IMR-90 (cell line): Measurements from ENCODE around the gene RTP5. TPM values are rescaled to one million over a fixed set of nuclear protein-coding genes. Genes with fewer than 3 reads are reported as not detected.

Experiments used
- ATAC-seq: fragments of 200-7000 bp; cut with Tn5 transposase; 2 replicates; pipeline ENCODE4 v1.9.1; 2020; ENCODE audit warnings: low read depth, mild to moderate bottlenecking, moderate library complexity
- BruUV-seq: library from RNA; stranded (reverse); fragments of 400-500 nt; replicated peaks from 2 replicates; lab custom pipeline; 2021; lab: Mats Ljungman, UMichigan
- CTCF ChIA-PET: fragments of 300-600 bp; formaldehyde crosslinking; extraction: SDS; loops from one replicate; lab custom pipeline; 2021; ENCODE audit warnings: antibody characterized with exemption; lab: Yijun Ruan, JAX
- POLR2A ChIA-PET: fragments of 300-600 bp; sonication (Branson Sonifier 250); formaldehyde crosslinking; loops from one replicate; lab custom pipeline; 2022; ENCODE audit warnings: antibody characterized with exemption; ENCODE audit not compliant: unreplicated experiment; lab: Charles Lee
- DNase-seq: peaks from one replicate; pipeline ENCODE4 v3.0.0; 2013
- H2AFZ ChIP-seq: replicated peaks from 2 replicates; pipeline ENCODE3; 2013; ENCODE audit warnings: low read length, mild to moderate bottlenecking; ENCODE audit not compliant: poor library complexity
- H2AK5ac ChIP-seq: 2 replicates; pipeline ENCODE4 v1.6.1; 2013; ENCODE audit warnings: low read depth, low read length, inconsistent platforms
- H2AK9ac ChIP-seq: replicated peaks from 2 replicates; pipeline ENCODE3; 2013; ENCODE audit warnings: mild to moderate bottlenecking, low read depth, low read length, moderate library complexity; ENCODE audit not compliant: poor library complexity
- H2BK120ac ChIP-seq: 2 replicates; pipeline ENCODE4 v1.6.1; 2013; ENCODE audit warnings: low read depth, low read length, inconsistent platforms
- H2BK15ac ChIP-seq: 3 replicates; pipeline ENCODE4 v1.6.1; 2013; ENCODE audit warnings: low read depth, low read length, inconsistent platforms
- H2BK20ac ChIP-seq: 2 replicates; pipeline ENCODE4 v1.6.1; 2013; ENCODE audit warnings: low read depth, mild to moderate bottlenecking, inconsistent platforms, low read length, moderate library complexity
- H2BK5ac ChIP-seq: 2 replicates; pipeline ENCODE4 v1.6.1; 2013; ENCODE audit warnings: mild to moderate bottlenecking, low read depth, low read length, inconsistent platforms; ENCODE audit not compliant: poor library complexity, severe bottlenecking
- H3K14ac ChIP-seq: replicated peaks from 2 replicates; pipeline ENCODE4 v1.6.1; 2013; ENCODE audit warnings: low read depth, low read length, inconsistent platforms
- H3K18ac ChIP-seq: 2 replicates; pipeline ENCODE4 v1.6.1; 2013; ENCODE audit warnings: low read depth, low read length, control low read depth
- H3K23ac ChIP-seq: 2 replicates; pipeline ENCODE4 v1.6.1; 2013; ENCODE audit warnings: low read depth, low read length, inconsistent platforms
- H3K27ac ChIP-seq: 2 replicates; pipeline ENCODE4 v1.5.1; 2013; ENCODE audit warnings: mild to moderate bottlenecking, control low read depth, low read length; ENCODE audit not compliant: insufficient read depth
- H3K27me3 ChIP-seq: 2 replicates; pipeline ENCODE4 v1.6.1; 2013; ENCODE audit warnings: low read length; ENCODE audit not compliant: control insufficient read depth, insufficient read depth
- H3K36me3 ChIP-seq: 2 replicates; pipeline ENCODE4 v1.6.1; 2013; ENCODE audit warnings: low read length, mixed read lengths; ENCODE audit not compliant: control insufficient read depth, insufficient read depth
- H3K4ac ChIP-seq: 2 replicates; pipeline ENCODE4 v1.6.1; 2013; ENCODE audit warnings: low read depth, low read length, inconsistent platforms
- H3K4me1 ChIP-seq: 2 replicates; pipeline ENCODE4 v1.6.1; 2013; ENCODE audit warnings: low read length, mixed read lengths; ENCODE audit not compliant: control insufficient read depth, insufficient read depth
- H3K4me2 ChIP-seq: 2 replicates; pipeline ENCODE4 v1.6.1; 2013; ENCODE audit warnings: low read depth, mild to moderate bottlenecking, control low read depth, low read length, moderate library complexity
- H3K4me3 ChIP-seq: 2 replicates; pipeline ENCODE4 v1.5.1; 2013; ENCODE audit warnings: low read depth, mild to moderate bottlenecking, control low read depth, low read length, moderate library complexity; ENCODE audit not compliant: insufficient read depth
- H3K56ac ChIP-seq: 2 replicates; pipeline ENCODE4 v1.6.1; 2013; ENCODE audit warnings: low read length, inconsistent platforms; ENCODE audit not compliant: insufficient read depth; ENCODE audit errors: extremely low read depth
- H3K79me1 ChIP-seq, 2 experiments: 2 replicates each; pipeline ENCODE4 v1.6.1; 2013; ENCODE audit warnings: low read length in 2 of 2, inconsistent platforms in 1 of 2, low read depth in 1 of 2
- H3K9ac ChIP-seq: 2 replicates; pipeline ENCODE4 v1.6.1; 2013; ENCODE audit warnings: low read depth, low read length, control low read depth
- H3K9me1 ChIP-seq: 2 replicates; pipeline ENCODE4 v1.6.1; 2013; ENCODE audit warnings: low read length, inconsistent platforms; ENCODE audit not compliant: insufficient read depth
- H3K9me3 ChIP-seq: 2 replicates; pipeline ENCODE4 v1.6.1; 2013; ENCODE audit warnings: low read length; ENCODE audit not compliant: control insufficient read depth, insufficient read depth
- H4K20me1 ChIP-seq: 2 replicates; pipeline ENCODE4 v1.6.1; 2013; ENCODE audit warnings: low read length, inconsistent platforms; ENCODE audit not compliant: insufficient read depth
- H4K5ac ChIP-seq: 2 replicates; pipeline ENCODE4 v1.6.1; 2013; ENCODE audit warnings: mild to moderate bottlenecking, low read depth, low read length, control low read depth
- H4K8ac ChIP-seq, 2 experiments: 2 replicates each; pipeline ENCODE4 v1.6.1; 2013; ENCODE audit warnings: low read depth in 2 of 2, low read length in 2 of 2, control low read depth in 1 of 2, inconsistent platforms in 1 of 2
- H4K91ac ChIP-seq: 2 replicates; pipeline ENCODE4 v1.6.1; 2013; ENCODE audit warnings: low read depth, low read length, inconsistent platforms; ENCODE audit not compliant: insufficient read depth
- BHLHE40 ChIP-seq: fragments of 150-350 bp; IDR thresholded peaks from 2 replicates; pipeline ENCODE4 v1.6.1; 2016; ENCODE audit warnings: mild to moderate bottlenecking, low read depth, low read length
- CEBPB ChIP-seq: IDR thresholded peaks from 2 replicates; pipeline ENCODE4 v1.6.1; 2012; ENCODE audit warnings: low read depth, low read length, improper control_type of control experiment
- ELK1 ChIP-seq: fragments of 150-350 bp; IDR thresholded peaks from 2 replicates; pipeline ENCODE4 v1.6.1; 2016; ENCODE audit warnings: low read depth, mild to moderate bottlenecking, low read length, moderate library complexity, borderline replicate concordance
- FOS ChIP-seq: fragments of 150-350 bp; IDR thresholded peaks from 2 replicates; pipeline ENCODE4 v1.6.1; 2016; ENCODE audit warnings: low read depth, low read length
- MAFK ChIP-seq: IDR thresholded peaks from 2 replicates; pipeline ENCODE4 v1.6.1; 2012; ENCODE audit warnings: low read depth, low read length, improper control_type of control experiment
- NFE2L2 ChIP-seq: fragments of 150-350 bp; IDR thresholded peaks from 2 replicates; pipeline ENCODE4 v1.6.1; 2016; ENCODE audit warnings: low read depth, mild to moderate bottlenecking, low read length
- POLR2A ChIP-seq: IDR thresholded peaks from 2 replicates; pipeline ENCODE4 v1.6.1; 2012; ENCODE audit warnings: mild to moderate bottlenecking, low read depth, low read length
- RAD21 ChIP-seq: IDR thresholded peaks from 2 replicates; pipeline ENCODE4 v1.6.1; 2012; ENCODE audit warnings: low read length, improper control_type of control experiment
- RCOR1 ChIP-seq: IDR thresholded peaks from 2 replicates; pipeline ENCODE4 v1.6.1; 2012; ENCODE audit warnings: mild to moderate bottlenecking, low read length, improper control_type of control experiment; ENCODE audit not compliant: insufficient replicate concordance
- RFX5 ChIP-seq: IDR thresholded peaks from 2 replicates; pipeline ENCODE4 v1.8.0; 2012; ENCODE audit warnings: low read depth, mild to moderate bottlenecking, low read length, moderate library complexity
- WGBS, 2 experiments: methylation state at CpG; one replicate each; pipeline versions ENCODE4 v1.1.5 to v1.1.7; 2013; ENCODE audit warnings: missing lambda C conversion rate in 2 of 2; ENCODE audit not compliant: insufficient read length in 1 of 2; ENCODE audit errors: extremely low coverage in 2 of 2; 5-methylcytosine and 5-hydroxymethylcytosine counted together
- dilution Hi-C: fragments of 300-500 bp; cut with HindIII; formaldehyde crosslinking; loops from one replicate; pipeline ENCODE4 v1.14.3; 2018; ENCODE audit warnings: low sequenced_read_pairs; ENCODE audit not compliant: unreplicated experiment
- in situ Hi-C: fragments of 300-500 bp; cut with MboI; formaldehyde crosslinking; loops from 3 replicates; pipeline ENCODE4 v1.14.3; 2019; ENCODE audit warnings: low sequenced_read_pairs, inconsistent platforms, mixed read lengths
- intact Hi-C: fragments of 100-400 bp; cut with micrococcal nuclease; formaldehyde crosslinking; loops from 2 replicates; pipeline ENCODE4 v1.10.0; 2022
- polyA plus RNA-seq, 3 experiments: library from polyadenylated mRNA; depleted of rRNA; stranded (reverse); fragments of >200 nt; gene quantifications; 2 replicates each; pipeline ENCODE4 v1.2.3, GENCODE V29; 2012; ENCODE audit warnings: low replicate concordance in 1 of 3
- total RNA-seq: library from RNA; depleted of rRNA; stranded (reverse); fragments of >200 nt; gene quantifications from 2 replicates; pipeline ENCODE4 v1.2.3, GENCODE V29; 2012
- TF ChIP-seq, protein P1 (sequence below): conservative IDR thresholded peaks from 2 replicates; pipeline ENCODE4 v1.5.1; 2012; ENCODE audit warnings: mild to moderate bottlenecking, low read depth, low read length, improper control_type of control experiment
- TF ChIP-seq, protein P2 (sequence below): fragments of 150-350 bp; IDR thresholded peaks from 2 replicates; pipeline ENCODE4 v1.6.1; 2017; ENCODE audit warnings: mild to moderate bottlenecking, antibody characterized with exemption, low read length, low read depth

RTP5 gene
- total and polyA plus RNA-seq, 2 of the 4 experiments (the other 2 are of a cell fraction), result not detected

DNA sequence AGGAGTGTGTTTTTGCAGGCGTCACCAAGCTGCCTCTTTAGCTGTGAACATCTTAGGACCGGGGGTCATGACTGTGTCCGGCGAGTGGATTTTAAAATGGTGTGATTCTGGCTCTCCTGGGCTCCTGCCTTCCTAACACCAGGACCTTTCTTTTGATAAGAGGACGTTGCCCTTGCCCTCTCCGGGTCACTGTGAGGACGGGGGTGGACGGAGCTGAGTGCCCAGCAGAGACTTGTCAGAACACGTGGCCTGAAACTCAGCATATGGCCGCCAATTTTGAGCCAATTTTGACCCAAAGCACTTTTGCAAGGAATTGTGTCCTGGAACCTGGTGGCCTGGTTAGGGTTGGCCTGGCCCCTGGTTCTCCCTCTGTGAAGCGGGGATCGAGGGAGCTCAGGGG lies 40.2 kb downstream of the RTP5 start:
- Histone ChIP-seq H2AK5ac (no peak overlapping the region), H3K4me1 (no peaks in the 10 kb centered on the region), H3K9ac (no peak overlapping the region), H3K36me3 (no peaks in the 10 kb centered on the region), H4K8ac (no peak overlapping the region), H3K9me1 (no peaks in the 10 kb centered on the region), H4K5ac (no peak overlapping the region), H3K27me3 (peaks cover 3% of the 10 kb centered on the region; the same call in 1 of the 2 replicates), H2BK120ac (no peak overlapping the region), H2BK20ac (no peak overlapping the region), H2BK15ac (no peak overlapping the region), H2AFZ (no peak overlapping the region), H4K91ac (no peak overlapping the region), H3K4me3 (no peak overlapping the region), H3K23ac (no peak overlapping the region), H3K4ac (no peak overlapping the region), H3K18ac (no peak overlapping the region), H3K9me3 (peaks cover 10% of the 10 kb centered on the region), H2BK5ac (no peak overlapping the region), H3K4me2 (no peak overlapping the region), H3K27ac (no peak overlapping the region), H2AK9ac (no peak overlapping the region), H3K14ac (no peak overlapping the region), H4K20me1 (no peaks in the 10 kb centered on the region), H3K79me1 (no peaks in the 10 kb centered on the region), H3K56ac (no peak overlapping the region)
- no peak for ATAC-seq
- no peak for DNase-seq
- CTCF ChIA-PET, result no interaction called here
- WGBS, 2 experiments, result 91% methylated on average over 6 of the region's 12 CpGs; no CpG with 5 or more reads in 1 of the 2 experiments
- in situ Hi-C loops (no loop called here), dilution Hi-C loops (no loop called here), intact Hi-C loops (no loop called here)
- POLR2A ChIA-PET, result no interaction called here
- TF ChIP-seq MAFK, result no peak
- no peak for TF ChIP-seq ELK1
- no peak for TF ChIP-seq BHLHE40
- TF ChIP-seq, protein P1, sequence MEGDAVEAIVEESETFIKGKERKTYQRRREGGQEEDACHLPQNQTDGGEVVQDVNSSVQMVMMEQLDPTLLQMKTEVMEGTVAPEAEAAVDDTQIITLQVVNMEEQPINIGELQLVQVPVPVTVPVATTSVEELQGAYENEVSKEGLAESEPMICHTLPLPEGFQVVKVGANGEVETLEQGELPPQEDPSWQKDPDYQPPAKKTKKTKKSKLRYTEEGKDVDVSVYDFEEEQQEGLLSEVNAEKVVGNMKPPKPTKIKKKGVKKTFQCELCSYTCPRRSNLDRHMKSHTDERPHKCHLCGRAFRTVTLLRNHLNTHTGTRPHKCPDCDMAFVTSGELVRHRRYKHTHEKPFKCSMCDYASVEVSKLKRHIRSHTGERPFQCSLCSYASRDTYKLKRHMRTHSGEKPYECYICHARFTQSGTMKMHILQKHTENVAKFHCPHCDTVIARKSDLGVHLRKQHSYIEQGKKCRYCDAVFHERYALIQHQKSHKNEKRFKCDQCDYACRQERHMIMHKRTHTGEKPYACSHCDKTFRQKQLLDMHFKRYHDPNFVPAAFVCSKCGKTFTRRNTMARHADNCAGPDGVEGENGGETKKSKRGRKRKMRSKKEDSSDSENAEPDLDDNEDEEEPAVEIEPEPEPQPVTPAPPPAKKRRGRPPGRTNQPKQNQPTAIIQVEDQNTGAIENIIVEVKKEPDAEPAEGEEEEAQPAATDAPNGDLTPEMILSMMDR, result no peak
- no peak for TF ChIP-seq RFX5
- no peak for TF ChIP-seq RAD21
- no peak for TF ChIP-seq FOS
- TF ChIP-seq POLR2A, result no peak
- TF ChIP-seq, protein P2, sequence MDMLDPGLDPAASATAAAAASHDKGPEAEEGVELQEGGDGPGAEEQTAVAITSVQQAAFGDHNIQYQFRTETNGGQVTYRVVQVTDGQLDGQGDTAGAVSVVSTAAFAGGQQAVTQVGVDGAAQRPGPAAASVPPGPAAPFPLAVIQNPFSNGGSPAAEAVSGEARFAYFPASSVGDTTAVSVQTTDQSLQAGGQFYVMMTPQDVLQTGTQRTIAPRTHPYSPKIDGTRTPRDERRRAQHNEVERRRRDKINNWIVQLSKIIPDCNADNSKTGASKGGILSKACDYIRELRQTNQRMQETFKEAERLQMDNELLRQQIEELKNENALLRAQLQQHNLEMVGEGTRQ, result no peak
- TF ChIP-seq RCOR1, result no peak
- TF ChIP-seq CEBPB, result no peak
- no peak for TF ChIP-seq NFE2L2
- no TSS peak for BruUV-seq
